Activated CD4-positive, alpha-beta memory T cell treated with anti-CD3 and anti-CD28 coated beads for 36 hours (primary cell): Measurements from ENCODE around the gene TTC28. TPM values are rescaled to one million over a fixed set of nuclear protein-coding genes. Genes with fewer than 3 reads are reported as not detected.

Source experiments
- CTCF ChIA-PET: fragments of 350-600 bp; sonication (Branson Sonifier 250); formaldehyde crosslinking; loops from one replicate; lab custom pipeline; 2021; ENCODE audit warnings: antibody characterized with exemption, inconsistent platforms; lab: Charles Lee
- POLR2A ChIA-PET: fragments of 350-600 bp; sonication (Branson Sonifier 250); formaldehyde crosslinking; loops from one replicate; lab custom pipeline; 2021; ENCODE audit warnings: antibody characterized with exemption; lab: Charles Lee
- DNase-seq: peaks from one replicate; pipeline ENCODE4 v3.0.0-alpha.2; 2020
- H3K27ac Mint-ChIP-seq: one replicate; pipeline ENCODE4 v1.8.0; 2021; ENCODE audit warnings: mixed read lengths
- H3K27me3 Mint-ChIP-seq: one replicate; pipeline ENCODE4 v1.8.0; 2021; ENCODE audit warnings: mixed read lengths
- H3K36me3 Mint-ChIP-seq: one replicate; pipeline ENCODE4 v1.8.0; 2021; ENCODE audit warnings: mixed read lengths
- H3K4me1 Mint-ChIP-seq: one replicate; pipeline ENCODE4 v1.8.0; 2021; ENCODE audit warnings: low read depth, mixed read lengths
- H3K4me3 Mint-ChIP-seq: one replicate; pipeline ENCODE4 v1.8.0; 2021; ENCODE audit warnings: mild to moderate bottlenecking, mixed read lengths
- H3K9me3 Mint-ChIP-seq: one replicate; pipeline ENCODE4 v1.8.0; 2021; ENCODE audit warnings: mixed read lengths
- intact Hi-C: fragments of 100-400 bp; cut with micrococcal nuclease; formaldehyde crosslinking; loops from one replicate; pipeline ENCODE4 v1.15.1; 2023
- total RNA-seq, 2 experiments: library from RNA; stranded (reverse); gene quantifications; one replicate each; pipeline ENCODE4 v1.2.3, GENCODE V29; 2021

Gene TTC28
- total RNA-seq, 2 experiments from 2014 or later = 0.59 to 0.80 TPM

DNA sequence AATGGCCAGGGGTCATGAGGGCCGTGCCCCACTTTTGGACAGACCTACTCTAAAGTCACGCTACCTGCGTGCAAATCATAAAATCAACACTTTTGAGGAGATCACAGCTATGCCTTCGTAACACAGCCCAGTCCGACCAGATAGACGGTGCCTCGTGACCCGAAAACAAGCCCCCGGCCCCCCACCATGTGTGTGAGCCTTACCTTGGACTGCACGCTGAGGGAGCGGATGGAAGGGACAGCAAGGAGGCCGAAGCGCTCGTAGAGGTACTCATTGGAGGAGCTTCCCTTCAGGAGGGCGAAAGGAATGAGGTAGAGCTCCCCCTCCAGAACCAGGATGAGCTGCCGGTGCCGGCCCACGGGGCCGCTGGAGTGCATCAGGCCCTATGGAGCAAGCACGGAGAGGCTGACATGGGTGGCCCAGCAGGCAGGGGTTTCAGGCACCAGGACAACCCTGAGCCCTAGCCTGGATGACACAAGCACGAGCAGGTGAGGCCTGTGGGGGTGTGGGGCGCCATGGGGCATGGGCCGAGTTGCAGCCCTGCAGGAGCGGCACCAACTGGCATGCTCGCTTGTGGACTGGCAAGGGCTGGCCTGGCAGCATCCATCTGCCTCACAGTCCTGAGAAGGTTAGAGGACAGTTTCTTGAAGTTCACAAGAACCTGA lies 678.3 kb downstream of the TTC28 start:
- intact Hi-C loops = no loop called here
- DNase-seq = no peak
- no peaks in the 10 kb centered on the region for H3K27me3 Mint-ChIP-seq
- no peaks in the 10 kb centered on the region for H3K4me1 Mint-ChIP-seq
- H3K27ac Mint-ChIP-seq = no peak overlapping the region
- ChIA-PET CTCF (interaction anchor here (1.3 kb wide), 1 partner anchor 19 kb away, joined by 4 read pairs; no protein-coding TSS in a partner anchor), POLR2A (no interaction called here)
- H3K36me3 Mint-ChIP-seq = no peaks in the 10 kb centered on the region
- H3K4me3 Mint-ChIP-seq = no peak overlapping the region
- H3K9me3 Mint-ChIP-seq = no peaks in the 10 kb centered on the region

DNA sequence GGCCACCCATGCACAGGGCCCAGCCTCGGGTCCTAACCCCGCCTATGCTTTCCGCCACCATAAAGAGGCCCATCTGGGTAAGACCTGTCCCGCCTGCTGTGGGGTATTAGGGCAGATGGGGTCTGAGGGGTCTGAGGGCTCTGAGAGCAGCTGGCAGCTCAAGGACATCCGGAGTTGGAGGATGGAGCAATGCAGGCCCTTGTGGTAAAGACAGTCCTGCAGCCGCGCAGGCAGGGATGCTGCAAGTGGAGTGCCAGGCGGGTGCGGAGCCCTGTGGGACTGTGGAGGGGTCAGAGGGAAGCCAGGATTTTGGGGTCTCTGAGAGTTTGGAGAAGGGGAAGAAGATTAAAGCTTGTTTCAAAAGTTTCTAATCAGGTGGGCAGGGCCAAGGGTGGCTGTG lies 679.3 kb downstream of the TTC28 start:
- H3K4me1 Mint-ChIP-seq = no peaks in the 10 kb centered on the region
- no peaks in the 10 kb centered on the region for H3K36me3 Mint-ChIP-seq
- H3K9me3 Mint-ChIP-seq = no peaks in the 10 kb centered on the region
- H3K27ac Mint-ChIP-seq = no peak overlapping the region
- ChIA-PET POLR2A (no interaction called here), CTCF (interaction anchor here (1.3 to 1.7 kb wide), 2 partner anchors 11 to 20 kb away, joined by 3 to 4 read pairs; no protein-coding TSS in a partner anchor)
- intact Hi-C loops = no loop called here
- no peak overlapping the region for H3K4me3 Mint-ChIP-seq
- no peaks in the 10 kb centered on the region for H3K27me3 Mint-ChIP-seq
- no peak for DNase-seq

DNA sequence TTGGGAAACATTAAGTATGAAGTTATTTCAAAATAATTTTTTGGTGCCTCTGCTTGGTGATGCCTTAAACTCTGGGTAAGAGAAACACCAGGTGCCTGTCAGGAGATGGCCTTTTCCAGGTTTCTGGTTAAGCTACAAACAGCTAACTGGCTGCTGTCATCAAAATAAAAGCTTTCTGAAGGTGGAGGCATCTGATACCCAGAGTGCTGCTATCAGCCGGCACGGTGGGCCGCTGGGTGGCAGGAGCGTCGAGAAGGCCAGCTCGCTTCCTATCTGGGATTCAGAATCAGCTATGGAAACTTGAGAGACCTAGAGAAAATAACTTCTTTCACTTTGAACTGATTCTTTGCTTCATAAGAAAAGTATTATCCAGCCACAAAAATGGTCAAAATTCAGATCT lies 679.8 kb downstream of the TTC28 start:
- H3K27me3 Mint-ChIP-seq = no peaks in the 10 kb centered on the region
- POLR2A ChIA-PET = no interaction called here
- no peak overlapping the region for H3K4me3 Mint-ChIP-seq
- H3K9me3 Mint-ChIP-seq = no peaks in the 10 kb centered on the region
- no peak overlapping the region for H3K27ac Mint-ChIP-seq
- DNase-seq = no peak
- CTCF ChIA-PET = interaction anchor here (1.5 to 1.7 kb wide), 2 partner anchors 12 to 113 kb away, joined by 3 to 4 read pairs; no protein-coding TSS in a partner anchor
- intact Hi-C loops = no loop called here
- H3K4me1 Mint-ChIP-seq = no peaks in the 10 kb centered on the region
- H3K36me3 Mint-ChIP-seq = no peaks in the 10 kb centered on the region

DNA sequence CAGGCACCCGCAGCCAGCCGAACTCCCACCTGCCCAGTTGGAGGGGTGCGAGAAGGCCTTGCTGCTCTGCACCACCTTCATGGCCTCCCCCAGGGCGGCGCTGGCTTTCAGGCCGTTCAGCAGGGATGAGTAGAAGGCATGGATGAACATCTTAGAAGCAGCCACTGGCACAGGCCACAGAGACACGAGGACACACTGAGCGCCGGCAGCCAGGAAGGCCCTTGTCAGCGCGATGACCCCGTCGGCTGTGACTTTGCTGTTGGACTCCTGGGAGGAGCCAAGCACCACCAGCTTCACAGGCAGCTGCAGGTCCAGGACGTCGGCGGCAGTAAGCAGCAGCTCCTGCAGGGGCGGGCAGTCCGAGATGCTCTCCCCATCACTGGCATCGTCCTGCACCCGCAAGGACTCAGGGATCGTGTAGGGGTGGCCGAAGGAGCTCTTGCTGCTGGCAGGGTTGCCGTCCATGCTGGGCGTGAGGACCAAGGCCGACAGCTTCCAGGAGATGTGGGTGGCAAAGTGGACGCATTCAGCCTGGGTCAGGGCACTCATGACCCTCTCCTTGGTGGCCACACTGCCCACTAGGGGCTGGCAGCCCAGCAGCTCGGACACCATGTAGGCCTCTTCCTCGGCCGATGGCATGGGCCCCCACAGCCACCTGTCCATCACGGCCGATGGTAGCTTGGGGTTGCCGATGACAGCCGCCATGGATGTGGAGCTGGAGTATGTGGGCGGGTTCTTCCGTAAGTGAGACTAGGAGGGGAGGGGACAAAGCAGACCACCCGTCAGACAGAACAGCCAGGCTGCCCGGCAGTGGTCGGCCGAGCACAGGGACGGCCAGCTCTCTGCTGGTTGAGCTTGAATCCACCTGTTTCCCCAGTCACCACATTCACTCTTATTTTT lies 680.9 kb downstream of the TTC28 start:
- Mint-ChIP-seq H3K36me3 (no peaks in the 10 kb centered on the region), H3K27ac (no peak overlapping the region), H3K9me3 (no peaks in the 10 kb centered on the region), H3K27me3 (no peaks in the 10 kb centered on the region), H3K4me3 (no peak overlapping the region), H3K4me1 (no peaks in the 10 kb centered on the region)
- intact Hi-C loops = no loop called here
- no peak for DNase-seq
- ChIA-PET CTCF (interaction anchor here (0.6 to 1.7 kb wide), 4 partner anchors 13 to 112 kb away, joined by 3 to 5 read pairs (median 4); no protein-coding TSS in a partner anchor), POLR2A (no interaction called here)

DNA sequence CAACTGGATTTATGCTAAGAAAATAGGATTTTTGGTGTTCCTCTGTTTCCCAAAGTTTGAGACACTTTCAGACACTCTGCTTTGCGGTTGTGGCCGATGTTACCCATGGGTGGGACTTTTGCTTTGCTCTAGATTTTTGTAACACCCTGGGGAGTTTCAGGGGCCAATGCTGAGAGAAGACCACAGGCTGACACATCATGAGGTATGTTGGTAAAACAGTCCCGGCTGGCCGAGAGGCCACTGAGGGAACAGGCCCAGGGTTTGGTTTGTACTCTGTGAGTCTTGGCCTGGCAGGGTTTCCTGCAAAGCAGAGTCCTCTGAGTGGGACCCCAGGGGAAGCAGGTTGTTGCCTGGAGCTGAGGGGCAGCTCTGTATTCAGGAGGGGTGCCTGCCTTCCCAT lies 682.1 kb downstream of the TTC28 start:
- no peak for DNase-seq
- H3K27ac Mint-ChIP-seq = no peak overlapping the region
- no peaks in the 10 kb centered on the region for H3K4me1 Mint-ChIP-seq
- no peaks in the 10 kb centered on the region for H3K36me3 Mint-ChIP-seq
- intact Hi-C loops = no loop called here
- H3K9me3 Mint-ChIP-seq = no peaks in the 10 kb centered on the region
- ChIA-PET CTCF (interaction anchor here (1.3 kb wide), 1 partner anchor 22 kb away, joined by 5 read pairs; no protein-coding TSS in a partner anchor), POLR2A (no interaction called here)
- H3K4me3 Mint-ChIP-seq = no peak overlapping the region
- no peaks in the 10 kb centered on the region for H3K27me3 Mint-ChIP-seq

DNA sequence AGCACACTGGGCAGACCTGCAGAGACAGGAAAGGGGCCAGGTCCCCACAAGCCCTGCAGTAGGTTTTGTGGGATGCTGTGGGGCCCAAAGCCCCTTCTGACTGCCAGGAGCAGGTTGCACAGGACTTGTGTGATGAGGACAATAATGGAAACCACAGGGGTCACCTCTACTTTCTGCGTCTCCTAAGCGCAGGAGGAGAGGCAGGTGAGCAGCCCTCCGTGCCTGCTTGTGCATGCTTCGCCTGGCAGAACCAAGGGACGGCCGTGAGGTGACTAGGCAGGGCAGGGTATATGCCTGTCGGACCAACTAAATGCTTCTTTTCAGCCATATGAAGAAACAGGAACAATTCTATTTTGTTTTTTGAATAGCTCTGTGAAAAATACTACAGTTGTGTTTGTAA lies 682.7 kb downstream of the TTC28 start:
- no peaks in the 10 kb centered on the region for H3K27me3 Mint-ChIP-seq
- no peaks in the 10 kb centered on the region for H3K4me1 Mint-ChIP-seq
- H3K27ac Mint-ChIP-seq = no peak overlapping the region
- intact Hi-C loops = no loop called here
- ChIA-PET CTCF (interaction anchor here (1.3 kb wide), 1 partner anchor 22 kb away, joined by 5 read pairs; no protein-coding TSS in a partner anchor), POLR2A (no interaction called here)
- H3K36me3 Mint-ChIP-seq = no peaks in the 10 kb centered on the region
- H3K4me3 Mint-ChIP-seq = no peak overlapping the region
- DNase-seq = no peak
- H3K9me3 Mint-ChIP-seq = no peaks in the 10 kb centered on the region

DNA sequence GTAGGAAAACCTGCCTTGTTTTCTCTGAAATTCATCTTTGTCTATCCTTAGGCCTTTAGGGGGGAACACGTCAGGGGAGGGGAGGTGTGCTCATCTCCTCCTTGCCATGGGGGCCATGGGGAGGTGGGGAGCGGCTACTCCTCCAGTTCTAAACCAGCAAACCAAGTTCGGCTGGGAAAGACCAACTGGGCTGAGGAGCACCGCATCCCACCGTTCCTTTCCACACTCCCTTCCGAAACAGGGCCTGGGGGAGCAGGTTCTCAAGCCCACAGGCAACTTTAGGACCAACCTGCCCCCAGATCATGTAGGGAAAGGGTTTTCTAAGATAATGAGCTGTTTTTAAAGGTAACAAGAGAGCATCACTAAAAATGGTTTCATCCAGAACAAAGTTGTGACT lies 683.1 kb downstream of the TTC28 start:
- no peak for DNase-seq
- no peak overlapping the region for H3K4me3 Mint-ChIP-seq
- ChIA-PET CTCF (interaction anchor here (0.6 kb wide), 1 partner anchor 504 kb away, joined by 3 read pairs; no protein-coding TSS in a partner anchor), POLR2A (no interaction called here)
- no peaks in the 10 kb centered on the region for H3K27me3 Mint-ChIP-seq
- intact Hi-C loops = no loop called here
- no peaks in the 10 kb centered on the region for H3K4me1 Mint-ChIP-seq
- no peak overlapping the region for H3K27ac Mint-ChIP-seq
- no peaks in the 10 kb centered on the region for H3K36me3 Mint-ChIP-seq
- no peaks in the 10 kb centered on the region for H3K9me3 Mint-ChIP-seq

DNA sequence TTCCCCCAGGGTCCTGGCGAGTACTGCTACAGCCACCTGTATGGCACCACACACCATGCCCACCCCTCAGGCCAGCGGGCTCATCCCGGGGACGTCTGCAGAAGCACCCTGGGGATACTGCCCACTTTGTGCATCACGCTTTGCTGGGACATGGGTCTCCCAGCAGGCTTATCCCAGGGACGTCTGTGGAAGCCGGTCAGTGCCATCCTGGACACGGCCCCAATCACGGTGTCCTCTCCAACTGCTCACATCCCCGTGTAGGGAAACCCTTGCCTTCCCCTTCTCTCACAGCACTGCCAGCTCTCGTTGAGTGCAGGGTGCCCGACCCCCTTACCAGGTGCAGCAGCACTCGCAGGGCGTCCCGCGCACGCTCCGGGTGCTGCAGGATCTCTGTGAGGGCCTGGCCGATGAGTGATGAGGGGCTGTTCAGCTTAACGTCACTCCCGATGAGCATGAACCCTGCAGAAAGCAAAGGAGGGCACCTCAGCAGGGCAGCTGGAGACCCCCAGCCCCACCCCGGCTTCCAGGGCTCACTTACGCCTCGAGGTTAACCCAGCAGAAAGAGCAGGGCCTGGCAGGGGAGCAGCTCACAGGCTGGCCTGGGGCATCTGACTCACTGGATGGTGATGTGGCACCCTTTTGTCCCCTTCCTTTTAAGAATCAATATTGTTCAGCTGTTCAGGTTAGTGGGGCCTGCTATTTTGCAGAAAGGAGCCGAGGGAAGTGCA lies 683.7 kb downstream of the TTC28 start:
- H3K4me1 Mint-ChIP-seq = no peaks in the 10 kb centered on the region
- CTCF ChIA-PET = interaction anchor here (0.6 to 0.7 kb wide), 2 partner anchors 504 to 1227 kb away, joined by 3 read pairs; no protein-coding TSS in a partner anchor
- no peak overlapping the region for H3K27ac Mint-ChIP-seq
- no peaks in the 10 kb centered on the region for H3K9me3 Mint-ChIP-seq
- POLR2A ChIA-PET = no interaction called here
- intact Hi-C loops = no loop called here
- no peaks in the 10 kb centered on the region for H3K27me3 Mint-ChIP-seq
- H3K36me3 Mint-ChIP-seq = no peaks in the 10 kb centered on the region
- DNase-seq = no peak
- H3K4me3 Mint-ChIP-seq = no peak overlapping the region

DNA sequence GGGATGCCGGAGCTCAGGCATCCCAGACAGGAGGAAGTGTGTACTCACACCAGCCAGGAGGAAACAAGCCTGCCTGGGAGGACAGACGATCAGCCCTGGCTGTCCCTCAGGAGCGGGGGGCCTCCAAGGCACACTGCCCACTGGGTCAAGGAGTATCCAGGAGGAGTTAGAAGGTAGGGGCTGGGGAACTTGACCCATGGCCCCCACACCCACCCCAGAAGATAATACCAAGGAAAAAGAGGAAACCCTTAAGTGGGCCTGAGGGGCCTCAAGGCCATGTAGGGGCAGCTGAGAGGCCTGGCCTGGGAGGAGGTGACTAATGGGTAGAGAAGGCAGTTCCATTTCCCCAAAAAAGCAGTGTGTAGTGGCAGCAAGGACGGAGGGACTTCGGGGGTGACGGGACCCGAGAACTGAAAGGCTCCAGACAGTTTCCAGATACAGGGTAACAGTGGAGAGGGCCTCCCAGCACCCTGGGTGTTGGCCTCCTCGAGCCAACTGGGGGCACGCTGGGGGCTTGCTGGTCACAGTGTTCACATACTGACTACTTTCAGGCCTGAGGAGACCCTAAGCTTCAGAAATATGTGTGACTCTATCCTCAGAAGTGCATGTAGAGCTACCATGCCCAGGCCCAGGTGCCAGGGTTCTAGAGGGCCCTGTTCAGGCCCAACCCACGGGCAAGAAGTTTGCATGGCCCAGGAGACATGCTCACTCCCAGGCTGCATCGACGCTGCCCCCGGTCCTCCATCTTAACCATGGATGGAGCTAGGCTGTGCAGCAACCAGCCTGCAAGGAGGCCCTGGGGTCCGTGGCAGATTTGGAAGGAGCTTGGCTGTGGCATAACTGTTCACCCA lies 684.9 kb downstream of the TTC28 start:
- intact Hi-C loops = no loop called here
- no peak for DNase-seq
- Mint-ChIP-seq H3K27me3 (no peaks in the 10 kb centered on the region), H3K4me1 (no peaks in the 10 kb centered on the region), H3K36me3 (no peaks in the 10 kb centered on the region), H3K9me3 (no peaks in the 10 kb centered on the region), H3K27ac (no peak overlapping the region), H3K4me3 (no peak overlapping the region)
- ChIA-PET POLR2A (no interaction called here), CTCF (no interaction called here)

DNA sequence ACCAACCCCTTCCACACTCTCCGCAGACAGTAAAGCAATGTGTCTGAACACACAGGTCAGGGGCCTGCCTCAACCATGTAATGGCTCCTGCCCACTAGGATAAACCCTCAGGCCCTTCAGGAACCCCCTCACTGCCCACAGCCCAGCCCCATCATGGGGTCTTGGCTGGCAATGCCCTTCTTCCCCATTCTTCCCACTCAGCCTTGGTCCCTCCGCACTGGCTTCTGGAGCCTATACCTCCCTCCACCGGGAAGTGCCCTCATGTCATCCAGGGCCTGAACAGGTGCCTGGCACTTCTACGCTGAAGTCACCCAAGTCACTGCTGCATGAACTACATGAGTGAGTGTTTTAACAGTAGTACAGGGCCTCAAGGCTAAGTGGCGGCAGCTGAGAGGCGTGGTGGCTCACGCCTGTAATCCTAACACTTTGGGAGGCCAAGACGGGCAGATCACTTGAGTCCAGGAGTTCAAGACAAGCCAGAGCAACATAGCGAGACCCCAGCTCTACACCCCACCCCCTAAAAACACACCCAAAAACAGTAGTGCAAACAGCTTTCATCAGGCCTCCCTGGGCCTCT lies 685.8 kb downstream of the TTC28 start:
- no peak for DNase-seq
- Mint-ChIP-seq H3K4me1 (no peaks in the 10 kb centered on the region), H3K4me3 (no peak overlapping the region), H3K36me3 (no peaks in the 10 kb centered on the region), H3K27ac (no peak overlapping the region), H3K9me3 (no peaks in the 10 kb centered on the region), H3K27me3 (no peaks in the 10 kb centered on the region)
- intact Hi-C loops = no loop called here
- CTCF ChIA-PET = no interaction called here
- POLR2A ChIA-PET = no interaction called here

DNA sequence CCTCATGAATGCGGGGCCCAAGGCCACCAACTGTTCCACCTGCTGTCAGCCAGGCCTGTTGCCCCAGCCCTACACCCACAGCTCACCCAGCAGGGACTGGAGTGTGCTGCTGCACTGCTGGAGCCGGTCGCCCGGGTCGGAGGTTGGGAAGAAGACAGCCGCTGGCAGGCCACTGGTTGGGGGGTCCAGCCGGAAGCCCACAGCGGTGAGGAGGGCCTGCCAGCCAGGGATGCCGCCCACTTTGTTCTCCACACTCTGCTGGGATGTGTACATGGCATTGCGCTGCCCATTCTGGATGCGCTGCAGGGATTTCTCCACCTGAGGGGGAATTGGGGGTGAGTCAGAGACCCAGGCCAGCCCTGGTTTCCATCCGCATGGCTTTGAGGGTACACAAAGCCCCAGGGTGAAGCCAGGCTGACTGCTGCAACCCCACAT lies 686.4 kb downstream of the TTC28 start:
- ChIA-PET CTCF (no interaction called here), POLR2A (no interaction called here)
- Mint-ChIP-seq H3K27ac (no peak overlapping the region), H3K27me3 (no peaks in the 10 kb centered on the region), H3K4me1 (no peaks in the 10 kb centered on the region), H3K36me3 (no peaks in the 10 kb centered on the region), H3K9me3 (no peaks in the 10 kb centered on the region), H3K4me3 (no peak overlapping the region)
- DNase-seq = no peak
- intact Hi-C loops = no loop called here
